Measurements from ENCODE around the gene ZFP91. TPM values are rescaled to one million over a fixed set of nuclear protein-coding genes. Genes with fewer than 3 reads are reported as not detected.

The ZFP91 gene
- total and polyA plus RNA-seq, 2 of the 13 experiments (the other 11 are each of a cell fraction or from before 2014, with no cell fraction given) = 13.5 to 38.6 TPM

DNA sequence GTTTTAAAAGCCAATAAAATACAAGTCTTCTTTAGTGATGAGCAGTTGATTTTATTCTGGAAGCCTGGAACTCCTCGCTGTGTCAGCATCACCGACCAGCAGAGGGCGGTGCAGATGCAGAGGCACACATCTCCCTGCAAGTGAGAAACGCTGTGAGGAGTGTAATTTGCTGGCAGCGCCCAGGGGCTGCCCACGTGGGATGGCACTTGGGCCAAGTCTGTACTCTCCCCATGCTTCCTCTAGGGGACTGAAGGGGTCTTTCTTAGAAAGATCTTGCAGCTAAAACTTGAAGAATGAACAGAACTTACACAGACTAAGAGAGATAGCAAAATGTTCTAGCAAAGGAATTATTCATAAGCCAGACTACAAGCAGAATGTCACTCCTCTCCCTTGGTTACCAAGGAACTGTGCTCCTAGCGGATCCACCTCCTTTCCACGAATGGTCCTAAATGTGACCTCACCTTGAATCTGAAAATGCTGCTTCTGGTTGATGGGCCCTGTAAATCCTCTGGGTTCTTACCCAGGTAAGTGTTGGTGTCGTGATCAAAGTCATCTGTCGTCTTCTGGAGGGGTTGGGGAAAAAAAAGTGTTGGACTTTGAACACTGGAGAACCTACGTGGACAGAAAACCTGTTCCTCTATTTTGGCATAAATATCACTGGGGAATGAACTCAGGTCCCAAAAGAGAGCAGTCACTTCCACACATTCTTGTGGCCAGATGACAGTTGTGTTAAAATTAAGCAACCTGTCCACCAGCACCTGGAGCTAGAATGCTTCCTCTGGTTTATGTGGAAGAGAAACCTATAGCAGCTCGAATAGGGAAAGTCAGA is 75.4 kb downstream of the ZFP91 start:
- no peaks in the 10 kb centered on the region for H3K27me3 ChIP-seq (ENCODE audit: control insufficient read depth in 1 of 2, insufficient read depth in 2 of 2, low read length in 2 of 2)
- H3K4me2 ChIP-seq (ENCODE audit: low read depth, low read length) = no peak overlapping the region; the same call in 1 of the 2 replicates
- ChIA-PET CTCF (ENCODE audit: low intra/inter-chr PET ratio, low total read pairs) (interaction anchor here (1.0 to 4.1 kb wide), 5 partner anchors 21 to 246 kb away, joined by 3 to 39 read pairs (median 8); no protein-coding TSS in a partner anchor), POLR2A (no interaction called here)
- no peaks in the 10 kb centered on the region for H3K9me3 ChIP-seq (ENCODE audit: low read length)
- no peak overlapping the region for H3K4me3 ChIP-seq (replicated peaks in 1 of 3; ENCODE audit: insufficient read depth in 1 of 3, low read depth in 2 of 3, low read length in 3 of 3)
- H3K9ac ChIP-seq (ENCODE audit: insufficient read depth, low read depth, low read length) = no peak overlapping the region
- H3K4me1 ChIP-seq (ENCODE audit: insufficient read depth, low read length) = peaks cover 9% of the 10 kb centered on the region; the same call in 1 of the 2 replicates
- FAIRE-seq (peak; percentile 53), ATAC-seq (peak; percentile 99), DNase-seq (ENCODE audit: low spot score) (peak; percentile 59)
- H3K36me3 ChIP-seq (replicated peaks in 1 of 2; ENCODE audit: control insufficient read depth in 1 of 2, insufficient read depth in 2 of 2, low read length in 2 of 2) = no peaks in the 10 kb centered on the region
- no peaks in the 10 kb centered on the region for H4K20me1 ChIP-seq (ENCODE audit: insufficient read depth, low read length)
- H2AFZ ChIP-seq (ENCODE audit: low read length) = peak overlapping the region; percentile 28
- H3K79me2 ChIP-seq (ENCODE audit: insufficient read depth, low read length) = no peaks in the 10 kb centered on the region
- in situ Hi-C loops (cut with HindIII; ENCODE audit: extremely low pct_ligation_motif_present, low pct_unique_long_range_greater_than_20kb) (loop anchor here (5.0 to 10.0 kb wide), 2 partner anchors 133 to 251 kb away; no protein-coding TSS in a partner anchor), intact Hi-C loops (cut with micrococcal nuclease; ENCODE audit: unreplicated experiment) (loop anchor here (1.0 to 10.0 kb wide), 4 partner anchors 21 to 481 kb away; no protein-coding TSS in a partner anchor)
- WGBS (ENCODE audit: low lambda C conversion rate) = 5% methylated on average over 12 of the region's 12 CpGs
- no TSS peak for BruUV-seq (replicated peaks)
- H3K27ac ChIP-seq (ENCODE audit: extremely low read length, insufficient read depth, low read length) = no peak overlapping the region
- TF ChIP-seq SOX13 (IDR thresholded peaks at IDR 0.05) (no peak), SOX13 (CRISPR knock-in tag; conservative IDR thresholded peaks at IDR 0.05 in 1 of 2, IDR thresholded peaks at IDR 0.05 in 1 of 2) (0 out of 4 replicates have a peak, but pooled peaks of 1 of the 2 experiments have one; percentile 8), KDM2A (CRISPR knock-in tag; IDR thresholded peaks at IDR 0.05; ENCODE audit: borderline replicate concordance, low read depth) (0 out of 2 replicates have a peak, but pooled peaks have one; percentile 42), ZNF350 (CRISPR knock-in tag; IDR thresholded peaks at IDR 0.05; ENCODE audit: borderline replicate concordance, low read depth) (no peak), XRCC5 (optimal IDR thresholded peaks at IDR 0.05; ENCODE audit: low read length) (peak; percentile 52), KAT8 (CRISPR knock-in tag; IDR thresholded peaks at IDR 0.05) (0 out of 2 replicates have a peak, but pooled peaks have one; percentile 34), MAFF (IDR thresholded peaks at IDR 0.05; ENCODE audit: low read depth, low read length) (0 out of 2 replicates have a peak, but pooled peaks have one; percentile 47), GATAD1 (CRISPR knock-in tag; IDR thresholded peaks at IDR 0.05) (0 out of 2 replicates have a peak, but pooled peaks have one; percentile 13), ZNF792 (CRISPR knock-in tag; IDR thresholded peaks at IDR 0.05) (0 out of 2 replicates have a peak, but pooled peaks have one; percentile 15), SAFB2 (CRISPR knock-in tag; IDR thresholded peaks at IDR 0.05; ENCODE audit: borderline replicate concordance, low read depth) (no peak), KLF9 (CRISPR knock-in tag; IDR thresholded peaks at IDR 0.05; ENCODE audit: low read depth) (no peak)
- TF ChIP-seq, protein P1, sequence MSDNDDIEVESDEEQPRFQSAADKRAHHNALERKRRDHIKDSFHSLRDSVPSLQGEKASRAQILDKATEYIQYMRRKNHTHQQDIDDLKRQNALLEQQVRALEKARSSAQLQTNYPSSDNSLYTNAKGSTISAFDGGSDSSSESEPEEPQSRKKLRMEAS (IDR thresholded peaks at IDR 0.05) = peak; percentile 41; the same call in 1 of the 2 replicates
- TF ChIP-seq, protein P2, sequence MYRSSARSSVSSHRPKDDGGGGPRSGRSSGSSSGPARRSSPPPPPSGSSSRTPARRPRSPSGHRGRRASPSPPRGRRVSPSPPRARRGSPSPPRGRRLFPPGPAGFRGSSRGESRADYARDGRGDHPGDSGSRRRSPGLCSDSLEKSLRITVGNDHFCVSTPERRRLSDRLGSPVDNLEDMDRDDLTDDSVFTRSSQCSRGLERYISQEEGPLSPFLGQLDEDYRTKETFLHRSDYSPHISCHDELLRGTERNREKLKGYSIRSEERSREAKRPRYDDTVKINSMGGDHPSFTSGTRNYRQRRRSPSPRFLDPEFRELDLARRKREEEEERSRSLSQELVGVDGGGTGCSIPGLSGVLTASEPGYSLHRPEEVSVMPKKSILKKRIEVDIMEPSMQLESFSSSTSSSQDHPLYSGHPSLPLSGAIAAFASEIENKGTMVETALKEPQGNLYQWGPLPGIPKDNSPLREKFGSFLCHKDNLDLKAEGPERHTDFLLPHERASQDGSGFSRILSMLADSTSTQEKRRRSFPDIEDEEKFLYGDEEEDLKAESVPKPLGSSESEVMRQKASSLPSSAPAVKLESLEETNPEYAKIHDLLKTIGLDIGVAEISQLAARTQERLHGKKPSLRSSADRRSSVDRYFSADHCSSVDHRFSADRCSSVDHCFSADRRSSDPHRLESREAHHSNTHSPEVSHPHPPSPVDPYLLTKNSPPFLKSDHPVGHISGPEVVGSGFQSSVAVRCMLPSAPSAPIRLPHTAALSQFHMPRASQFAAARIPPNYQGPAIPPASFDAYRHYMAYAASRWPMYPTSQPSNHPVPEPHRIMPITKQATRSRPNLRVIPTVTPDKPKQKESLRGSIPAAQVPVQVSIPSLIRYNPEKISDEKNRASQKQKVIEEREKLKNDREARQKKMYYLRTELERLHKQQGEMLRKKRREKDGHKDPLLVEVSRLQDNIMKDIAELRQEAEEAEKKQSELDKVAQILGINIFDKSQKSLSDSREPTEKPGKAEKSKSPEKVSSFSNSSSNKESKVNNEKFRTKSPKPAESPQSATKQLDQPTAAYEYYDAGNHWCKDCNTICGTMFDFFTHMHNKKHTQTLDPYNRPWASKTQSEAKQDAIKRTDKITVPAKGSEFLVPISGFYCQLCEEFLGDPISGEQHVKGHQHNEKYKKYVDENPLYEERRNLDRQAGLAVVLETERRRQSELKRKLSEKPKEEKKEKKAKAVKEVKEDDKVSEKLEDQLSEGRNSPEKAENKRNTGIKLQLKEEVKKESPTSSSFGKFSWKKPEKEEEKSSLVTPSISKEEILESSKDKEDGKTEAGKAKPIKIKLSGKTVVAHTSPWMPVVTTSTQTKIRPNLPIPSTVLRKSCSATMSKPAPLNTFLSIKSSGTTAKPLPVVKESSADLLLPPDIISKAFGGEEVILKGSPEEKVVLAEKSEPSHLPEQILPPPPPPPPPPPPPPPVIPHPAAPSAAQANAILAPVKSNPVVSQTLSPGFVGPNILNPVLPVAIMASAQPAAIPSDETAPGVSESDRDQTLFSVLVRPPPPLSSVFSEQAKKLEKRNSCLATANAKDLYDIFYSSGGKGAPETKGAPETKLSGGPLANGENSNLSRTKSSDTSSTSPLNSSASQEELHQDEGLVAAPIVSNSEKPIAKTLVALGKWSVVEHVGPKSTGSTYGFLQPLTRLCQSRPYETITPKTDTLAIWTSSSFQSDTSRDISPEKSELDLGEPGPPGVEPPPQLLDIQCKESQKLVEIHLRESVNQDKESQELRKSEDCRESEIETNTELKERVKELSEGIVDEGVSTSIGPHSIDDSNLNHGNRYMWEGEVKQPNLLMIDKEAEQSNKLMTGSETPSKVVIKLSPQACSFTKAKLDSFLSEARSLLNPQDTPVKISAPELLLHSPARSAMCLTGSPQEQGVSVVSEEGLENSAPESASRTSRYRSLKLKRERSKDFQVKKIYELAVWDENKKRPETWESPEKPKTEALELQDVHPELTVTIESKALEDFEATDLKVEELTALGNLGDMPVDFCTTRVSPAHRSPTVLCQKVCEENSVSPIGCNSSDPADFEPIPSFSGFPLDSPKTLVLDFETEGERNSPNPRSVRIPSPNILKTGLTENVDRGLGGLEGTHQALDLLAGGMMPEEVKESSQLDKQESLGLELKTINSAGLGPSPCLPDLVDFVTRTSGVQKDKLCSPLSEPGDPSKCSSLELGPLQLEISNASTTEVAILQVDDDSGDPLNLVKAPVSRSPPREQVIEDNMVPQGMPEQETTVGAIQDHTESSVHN (CRISPR knock-in tag; IDR thresholded peaks at IDR 0.05) = no peak
